Daoy (cell line): Measurements from ENCODE around the gene OR6C75. TPM values are rescaled to one million over a fixed set of nuclear protein-coding genes. Genes with fewer than 3 reads are reported as not detected.
"Not testable (repeated sequence)": the region's sequence is repeated elsewhere in the genome, so short reads cannot be mapped to it uniquely, and the experiment has no call there.

Source experiments
- DNase-seq: peaks from one replicate; pipeline ENCODE4 v3.0.0-alpha.2; 2015; ENCODE audit warnings: low read depth
- total RNA-seq: library from RNA; depleted of rRNA; stranded (reverse); fragments of >200 nt; shearing (Covaris generic); gene quantifications from 2 replicates; pipeline ENCODE4 v1.2.3, GENCODE V29; 2014; rRNA removed

Gene OR6C75
- not detected in 2 replicates for total RNA-seq

DNA sequence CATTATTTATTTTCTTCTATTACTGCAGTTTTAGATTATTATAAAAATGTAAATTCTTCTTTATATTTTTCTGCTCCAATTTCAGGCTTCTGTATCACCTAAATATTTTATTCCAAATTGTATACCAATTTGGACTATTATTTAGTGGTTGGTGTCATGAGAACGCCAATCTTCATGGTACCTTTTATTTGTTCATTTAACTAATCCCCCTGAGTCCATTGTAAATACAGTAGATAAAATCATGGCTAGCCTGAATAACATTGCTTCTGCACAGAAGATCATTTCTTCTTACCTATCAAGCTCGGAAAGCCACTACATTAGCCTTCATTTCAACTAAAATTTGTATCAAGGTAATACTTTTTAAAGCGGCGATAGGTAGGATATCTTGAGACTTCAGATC lies at the start of gene OR6C75:
OR6C75 (plus strand) TSS at position 301 of the 400 bp plus-strand sequence. CDS start 2,136 bp downstream, outside the sequence.
- DNase-seq, result no peak

- no peak for DNase-seq
Observed at GRCh38 chr12:55314043-55314442, 48.7 kb upstream of the OR6C75 start, which contains the start of gene OR6C1. Gene OR6C1, plus strand, starts transcription at chr12:55314343. Its CDS starts 6,257 bp downstream, at chr12:55320600.

DNA sequence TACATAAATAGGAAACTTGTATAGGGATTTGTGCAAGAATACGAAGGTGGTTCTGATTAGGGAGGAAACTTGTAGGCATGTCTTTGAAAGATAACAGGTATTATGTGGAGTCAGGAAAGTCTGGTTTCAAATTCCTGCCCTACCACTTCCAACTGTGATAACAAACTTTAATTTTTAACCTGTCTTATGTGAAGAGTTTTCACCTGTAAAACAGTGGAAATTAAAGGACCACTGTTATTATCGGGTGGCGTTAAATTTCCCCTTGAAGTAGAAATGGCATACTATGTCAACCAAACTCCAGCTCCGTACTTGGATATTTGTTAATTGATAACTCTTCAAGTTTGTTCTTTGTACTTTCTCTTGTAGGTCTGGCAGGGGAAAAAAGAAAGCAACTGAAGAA lies 42.6 kb upstream of the OR6C75 start:
- DNase-seq, result no peak

GRCh38 chr12:55325801-55326200 lies 37.0 kb upstream of the OR6C75 start:
- DNase-seq, result not testable (repeated sequence)

DNA sequence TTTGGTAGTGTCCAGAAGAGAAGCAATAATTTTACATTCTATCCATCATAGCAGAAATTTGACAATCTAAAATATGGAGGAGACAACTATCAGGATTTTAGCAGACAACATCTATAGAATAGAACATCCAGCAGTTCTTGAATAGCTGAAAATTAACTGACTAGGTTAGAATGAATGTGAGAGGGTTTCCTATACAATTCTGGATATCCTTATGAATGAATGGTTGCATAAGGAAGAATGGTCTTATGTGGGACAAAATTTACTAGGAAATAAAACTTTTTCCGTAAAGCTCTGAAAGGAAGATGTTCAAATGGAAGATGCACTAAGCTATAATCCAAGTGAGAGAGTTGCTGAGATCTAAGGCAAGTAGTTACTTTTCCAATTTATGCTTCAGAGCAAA lies 32.3 kb upstream of the OR6C75 start, which contains the start of gene OR6C3:
OR6C3 (plus strand) TSS at position 301 of the 400 bp plus-strand sequence. CDS start 955 bp downstream, outside the sequence.
- DNase-seq, result no peak

DNA sequence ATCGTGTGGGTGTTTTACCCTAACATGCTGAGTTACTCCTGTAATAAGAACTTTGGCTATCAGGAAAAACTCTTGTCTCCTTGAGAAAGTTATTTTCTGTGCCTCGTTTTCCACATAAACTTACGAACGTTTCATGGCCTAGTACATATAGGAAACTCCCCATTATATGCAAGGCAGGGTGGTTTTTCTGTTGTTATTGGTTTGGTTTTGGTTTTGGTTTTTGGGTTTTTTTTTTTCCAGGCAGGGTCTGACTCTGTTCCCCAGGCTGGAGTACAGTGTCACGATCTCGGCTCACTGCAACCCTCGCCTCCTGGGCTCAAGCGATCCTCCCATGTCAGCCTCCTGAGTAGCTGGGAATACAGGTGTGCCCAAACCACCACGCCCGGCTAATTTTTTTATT lies 26.8 kb upstream of the OR6C75 start:
- no peak for DNase-seq

DNA sequence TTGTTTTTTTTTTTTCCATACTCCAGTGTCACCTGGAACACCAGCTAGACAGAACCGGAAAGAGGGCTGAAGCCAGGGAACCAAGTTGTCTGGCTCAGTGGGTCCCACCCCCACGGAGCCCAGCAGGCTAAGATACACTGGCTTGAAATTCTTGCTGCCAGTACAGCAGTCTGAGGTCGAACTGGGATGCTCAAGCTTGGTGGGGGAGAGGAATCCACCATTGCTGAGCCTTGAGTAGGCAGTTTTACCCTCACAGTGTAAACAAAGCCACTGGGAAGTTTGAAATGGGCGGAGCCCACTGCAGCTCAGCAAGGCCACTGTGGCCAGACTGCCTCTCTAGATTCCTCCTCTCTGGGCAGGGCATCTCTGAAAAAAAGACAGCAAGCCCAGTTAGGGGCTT lies 7.4 kb upstream of the OR6C75 start:
- peak; percentile 7 for DNase-seq

GRCh38 chr12:55365086-55365485 lies 2.3 kb downstream of the OR6C75 start:
- no peak for DNase-seq

DNA sequence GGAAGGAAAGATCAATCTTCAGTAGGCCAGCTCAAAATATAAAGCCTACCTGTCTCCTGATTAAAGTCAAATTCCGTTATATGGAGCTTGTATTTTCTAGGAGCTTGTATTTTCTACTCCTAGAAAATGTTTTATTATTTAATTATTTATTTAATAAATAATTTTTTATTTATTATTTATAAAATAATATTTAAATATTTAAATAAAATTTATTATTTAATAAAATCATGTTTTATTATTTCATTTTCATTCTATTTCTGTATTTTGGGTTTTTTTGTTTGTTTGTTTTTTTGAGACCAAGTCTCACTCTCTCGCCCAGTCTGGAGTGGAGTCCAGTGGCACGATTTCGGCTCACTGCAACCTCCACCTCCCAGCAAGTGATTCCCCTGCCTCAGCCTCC lies 9.7 kb downstream of the OR6C75 start:
- no peak for DNase-seq

GRCh38 chr12:55385891-55386290 lies 23.1 kb downstream of the OR6C75 start:
- DNase-seq, result no peak

DNA sequence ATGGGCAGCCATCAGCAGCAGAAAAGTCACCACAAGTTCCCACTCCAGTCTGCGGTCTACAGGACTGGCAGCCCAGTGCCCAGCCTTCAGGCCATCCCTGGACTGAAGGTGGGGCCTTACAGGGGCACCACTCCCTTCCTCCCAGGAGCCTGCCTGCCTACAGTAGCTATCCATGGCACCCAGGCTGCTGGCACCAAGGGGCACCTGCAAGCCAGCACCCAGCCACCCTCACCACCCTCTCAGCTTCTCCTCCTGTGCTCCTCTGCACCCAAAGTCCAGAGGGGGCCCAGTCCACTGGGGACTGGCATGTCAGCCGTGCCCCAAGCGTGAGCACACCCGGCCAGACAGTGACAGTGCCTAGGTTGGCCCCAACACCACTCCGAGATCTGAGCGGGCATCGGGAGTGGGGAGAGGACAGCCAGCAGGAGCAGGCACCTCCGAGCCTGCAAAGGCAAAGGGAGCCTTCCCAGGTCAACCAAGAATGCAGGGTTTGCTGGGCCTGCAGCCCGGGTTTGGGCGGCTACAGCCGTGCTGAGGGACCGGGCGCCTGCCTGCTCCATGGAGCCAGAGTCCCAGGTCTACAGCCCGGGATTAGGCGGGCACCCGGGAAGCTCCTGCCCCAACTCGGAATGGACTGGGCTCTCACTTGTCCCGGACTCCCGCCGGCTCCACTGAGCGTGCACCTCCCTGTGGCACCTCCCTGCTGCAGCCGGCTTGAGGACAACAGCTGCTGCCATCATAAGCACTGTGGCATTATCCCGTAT lies 29.4 kb downstream of the OR6C75 start:
- DNase-seq, result peak; percentile 7

GRCh38 chr12:55396326-55396725 lies 33.6 kb downstream of the OR6C75 start:
- DNase-seq, result no peak

GRCh38 chr12:55400229-55400628 lies 37.5 kb downstream of the OR6C75 start, which contains the start of gene OR6C65:
Gene OR6C65, plus strand, starts transcription at chr12:55400529. Its CDS starts 0 bp downstream, at chr12:55400529.
- DNase-seq, result no peak

DNA sequence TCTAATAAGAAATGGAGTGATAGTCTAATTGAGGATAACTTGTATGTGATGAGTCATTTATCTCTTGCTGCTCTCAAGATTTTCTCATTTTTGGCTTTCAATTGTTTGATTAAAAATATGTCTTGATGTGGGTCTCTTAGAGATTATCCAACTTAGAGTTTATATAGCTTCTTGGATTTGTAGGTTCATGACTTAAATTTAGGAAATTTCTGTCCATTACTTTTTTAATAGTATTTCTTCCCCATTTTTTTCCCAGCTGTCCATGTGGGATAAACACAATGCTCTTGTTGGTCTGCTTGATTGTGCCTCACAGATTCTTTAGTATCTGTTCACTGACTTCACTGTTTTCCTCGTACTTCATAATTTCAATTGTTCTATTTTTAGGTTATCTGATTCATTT lies 45.1 kb downstream of the OR6C75 start:
- no peak for DNase-seq

- DNase-seq, result not testable (repeated sequence)
Observed at GRCh38 chr12:55409133-55409532, 46.4 kb downstream of the OR6C75 start.

DNA sequence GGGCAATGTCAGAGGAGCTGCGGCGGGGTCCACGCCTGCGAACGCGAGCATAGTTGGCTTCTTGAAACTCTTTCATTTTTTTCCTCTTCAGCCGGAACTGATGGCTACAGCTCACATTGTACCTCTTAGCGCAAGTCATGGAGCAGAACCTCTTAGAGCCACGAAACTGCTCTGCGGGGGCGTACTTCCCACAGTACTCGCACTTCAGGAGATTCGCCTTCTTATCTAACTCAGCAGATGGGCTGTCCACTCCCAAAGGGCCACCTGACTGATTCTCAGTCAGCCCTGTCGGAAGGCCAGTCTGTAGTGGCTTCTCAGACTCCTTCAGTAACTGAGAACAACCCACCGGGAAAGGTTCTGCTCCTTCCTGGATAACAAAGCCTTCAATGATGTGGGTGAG lies 49.4 kb downstream of the OR6C75 start:
- not testable (repeated sequence) for DNase-seq

DNA sequence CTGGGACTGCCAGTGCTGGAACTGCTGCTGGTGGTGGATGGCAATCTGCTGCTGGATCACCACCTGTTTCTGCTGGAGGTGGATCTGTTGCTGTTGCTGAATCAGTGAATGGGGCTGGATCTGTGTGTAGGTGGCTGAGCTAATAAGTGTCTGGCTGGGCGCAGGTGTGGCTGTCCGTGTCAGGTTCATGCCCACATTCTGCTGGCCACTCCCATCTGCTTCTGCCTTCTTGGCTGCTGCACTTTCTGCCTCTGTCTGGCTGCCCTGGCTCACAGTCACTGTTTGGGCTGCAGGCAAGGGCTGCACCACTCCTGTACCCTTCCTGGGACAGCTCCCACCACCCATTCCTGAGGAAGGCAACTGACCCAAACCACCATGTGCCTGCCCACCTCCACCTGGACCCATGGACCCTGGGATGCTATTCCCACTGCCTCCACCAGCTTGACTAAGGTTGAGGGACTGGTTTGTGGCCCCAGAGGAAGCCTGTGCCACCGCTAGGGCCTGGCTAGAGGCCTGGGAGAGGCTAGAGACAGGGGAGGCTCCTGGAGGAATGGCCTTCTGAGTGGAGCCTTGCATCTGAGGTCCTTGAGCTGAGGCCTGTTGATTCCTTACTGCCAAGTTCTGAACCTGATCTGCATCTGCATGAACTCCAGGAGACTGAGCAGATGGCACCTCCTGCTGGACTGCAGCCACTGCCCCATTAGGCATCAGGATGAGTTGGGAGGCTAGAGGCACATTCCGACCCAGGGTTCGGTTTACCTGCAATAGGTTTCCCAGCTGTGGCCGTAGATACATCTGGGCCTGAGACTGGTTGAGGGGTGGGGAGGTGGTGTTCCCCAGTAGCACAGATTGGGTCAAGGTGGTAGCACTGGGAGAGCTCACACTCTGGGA lies 51.0 kb downstream of the OR6C75 start:
- DNase-seq, result peak; percentile 4

- peak; percentile 7 for DNase-seq
Observed at GRCh38 chr12:55414396-55414823, 51.6 kb downstream of the OR6C75 start.

DNA sequence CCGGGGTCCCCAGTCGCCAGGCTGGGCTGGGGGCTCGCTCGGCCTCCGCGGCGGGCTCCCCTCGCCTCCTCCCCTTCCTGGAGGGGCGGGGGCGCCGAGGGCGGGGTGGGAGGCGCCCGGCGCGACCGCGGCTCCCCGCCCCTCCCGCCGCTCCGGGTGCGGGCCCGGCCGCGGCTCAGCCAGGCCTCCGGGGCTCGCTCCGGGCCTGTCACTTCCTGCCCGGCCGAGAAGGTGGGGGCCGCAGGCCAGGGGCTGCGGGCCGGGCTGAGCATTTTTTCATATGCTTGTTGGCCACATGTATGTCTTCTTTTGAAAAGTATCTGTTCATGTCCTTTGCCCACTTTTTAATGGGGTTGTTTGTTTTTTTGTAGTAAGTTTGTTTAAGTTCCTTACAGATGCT lies 52.1 kb downstream of the OR6C75 start:
- DNase-seq, result not testable (repeated sequence)

DNA sequence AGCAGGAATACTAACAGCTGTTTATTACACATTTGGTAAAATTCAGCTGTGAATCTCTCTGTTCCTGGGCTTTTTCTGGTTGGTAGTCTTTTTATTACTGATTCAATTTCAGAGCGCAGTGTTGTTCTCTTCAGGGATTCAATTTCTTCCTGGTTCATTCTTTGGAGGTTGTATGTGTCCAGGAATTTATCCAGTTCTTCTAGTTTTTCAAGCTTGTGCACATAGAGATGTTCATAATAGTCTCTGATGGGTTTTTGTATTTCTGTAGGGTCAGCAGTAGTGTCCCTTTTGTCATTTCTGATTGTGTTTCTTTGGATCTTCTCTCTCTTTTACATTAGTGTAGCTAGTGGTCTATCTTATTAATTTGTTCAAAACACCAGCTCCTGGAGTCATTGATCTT lies 54.2 kb downstream of the OR6C75 start:
- no peak for DNase-seq
